Subcutaneous adipose tissue (tissue), 4 donors: ENCODE measurements around the gene XPR1. TPM values are rescaled to one million over a fixed set of nuclear protein-coding genes. Genes with fewer than 3 reads are reported as not detected.

Experiments used
- CTCF ChIP-seq: fragments of 450-650 bp; IDR thresholded peaks from one replicate; pipeline ENCODE4 v1.5.1; 2016; ENCODE audit warnings: low read depth, mild to moderate bottlenecking, control low read depth, antibody characterized with exemption, moderate library complexity
- total RNA-seq, 4 donors: library from RNA; depleted of rRNA; stranded (reverse); fragments of >200 nt; gene quantifications; one replicate each; pipeline ENCODE4 v1.1.0, GENCODE V29; 2016

The XPR1 gene
- total RNA-seq, 4 donors from 2014 or later = 15.0 to 40.6 (median 20.7) TPM

GRCh38 chr1:180644526-180645192 lies 12.8 kb downstream of the XPR1 start:
- no peak for TF ChIP-seq CTCF

DNA sequence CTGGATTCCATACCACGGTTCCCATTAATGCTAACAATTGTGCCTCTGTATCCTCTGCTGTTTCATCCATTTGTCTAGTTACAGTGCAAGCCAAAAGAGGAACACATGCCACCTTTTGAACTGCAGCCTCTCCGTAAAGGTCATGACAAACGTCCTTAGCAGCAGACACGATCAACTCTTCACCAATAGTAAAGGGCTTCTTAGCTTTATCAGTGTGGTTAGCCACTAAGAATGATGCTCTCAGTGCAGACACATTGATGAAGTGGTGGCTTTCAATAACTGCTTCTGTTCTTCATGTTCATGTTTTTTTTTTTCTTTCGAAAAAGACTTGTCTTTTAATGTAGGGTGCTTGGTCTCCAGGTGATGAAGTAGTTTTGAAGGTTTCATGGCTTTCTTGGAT lies 14.3 kb downstream of the XPR1 start:
- no peak for TF ChIP-seq CTCF

DNA sequence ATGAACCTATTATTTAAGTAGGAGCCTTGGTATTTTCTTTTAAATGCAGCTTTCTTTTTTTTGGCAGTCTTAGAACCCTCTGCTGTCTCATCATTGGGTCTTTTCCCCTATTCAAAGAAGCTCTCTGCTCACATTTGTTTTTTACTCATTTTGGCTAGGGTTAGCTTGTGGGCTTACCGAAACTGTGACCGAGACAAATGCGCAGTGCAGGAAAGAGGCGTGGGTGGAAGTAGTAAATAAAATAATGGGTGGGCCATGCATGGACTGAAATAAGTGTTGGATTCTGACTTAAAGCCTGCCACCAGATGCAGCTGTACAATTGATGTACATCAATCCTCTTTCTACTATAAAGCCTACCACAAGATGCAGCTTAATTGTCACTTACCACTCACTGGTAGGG lies 14.7 kb downstream of the XPR1 start:
- TF ChIP-seq CTCF = no peak

DNA sequence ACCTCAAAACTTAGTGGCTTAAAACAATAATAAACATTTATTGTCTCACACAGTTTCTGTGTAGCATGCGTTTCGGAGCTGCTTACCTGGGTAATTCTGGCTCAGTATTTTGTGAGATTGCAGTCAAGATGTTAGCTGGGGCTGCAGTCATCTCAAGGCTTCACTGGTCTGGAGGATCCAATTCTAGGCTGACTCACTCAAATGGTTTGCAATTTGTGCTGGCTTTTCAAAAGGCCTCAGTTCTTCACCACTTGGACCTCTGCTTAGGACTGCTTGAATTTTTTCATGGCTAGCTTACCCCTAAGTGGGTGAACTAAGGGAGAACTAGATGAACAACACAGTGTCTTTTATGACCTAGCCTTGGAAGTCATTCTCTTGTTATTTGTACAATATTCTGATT lies 21.0 kb downstream of the XPR1 start:
- no peak for TF ChIP-seq CTCF

GRCh38 chr1:180662709-180663108 lies 30.9 kb downstream of the XPR1 start:
- TF ChIP-seq CTCF = no peak

GRCh38 chr1:180670681-180671080 lies 38.9 kb downstream of the XPR1 start:
- no peak for TF ChIP-seq CTCF

DNA sequence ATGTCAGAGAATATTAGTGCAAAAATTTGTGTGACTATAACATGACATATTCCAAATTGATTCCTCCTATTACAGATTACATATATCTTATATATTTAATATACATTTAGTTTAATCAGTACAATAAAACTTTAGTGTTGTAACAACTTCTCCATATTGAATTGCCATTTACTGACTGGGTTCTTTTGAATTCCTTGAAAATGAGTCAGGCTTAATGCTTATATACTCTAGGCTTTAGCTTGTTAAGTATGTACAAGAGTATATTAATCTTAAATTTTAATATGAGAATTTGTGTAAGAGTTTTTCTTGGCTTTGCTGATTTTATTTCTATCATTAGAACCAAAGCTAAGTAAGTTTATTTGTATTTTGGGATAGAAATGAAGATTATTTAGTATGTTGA lies 40.3 kb downstream of the XPR1 start:
- no peak for TF ChIP-seq CTCF
